Epidermal melanocyte (primary cell): Measurements from ENCODE around the gene CEMIP.

ENCODE experiments used
- DNase-seq: peaks from one replicate; pipeline ENCODE4 v3.0.0; 2011; ENCODE audit warnings: low spot score; ENCODE audit not compliant: insufficient read length

Gene CEMIP

DNA sequence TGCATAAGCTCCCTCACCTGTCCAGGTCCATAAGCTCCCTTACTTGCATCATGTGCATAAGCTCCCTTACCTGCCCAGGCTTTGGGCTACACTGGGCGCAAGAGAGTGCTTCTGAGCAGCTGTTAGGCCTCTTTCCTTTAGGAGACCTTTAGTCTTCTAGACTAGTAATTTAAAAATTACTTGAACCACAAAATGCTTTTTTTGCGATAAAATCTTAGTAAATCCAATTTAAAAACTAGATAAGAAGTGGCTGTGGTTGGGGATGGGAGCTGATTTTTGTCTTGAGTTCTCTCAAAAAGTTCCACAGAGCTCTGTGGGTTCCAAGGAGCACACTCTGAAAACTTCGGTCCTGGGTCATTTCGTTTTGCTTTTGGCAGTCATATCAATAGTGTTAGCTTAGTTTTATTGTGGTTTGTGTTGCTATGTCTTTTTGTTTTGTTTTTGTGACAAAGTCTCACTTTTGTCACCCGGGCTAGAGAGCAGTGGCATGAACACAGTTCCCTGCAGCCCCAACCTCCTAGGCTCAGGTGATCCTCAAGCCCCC is 6.7 kb downstream of the CEMIP start:
- no peak for DNase-seq

DNA sequence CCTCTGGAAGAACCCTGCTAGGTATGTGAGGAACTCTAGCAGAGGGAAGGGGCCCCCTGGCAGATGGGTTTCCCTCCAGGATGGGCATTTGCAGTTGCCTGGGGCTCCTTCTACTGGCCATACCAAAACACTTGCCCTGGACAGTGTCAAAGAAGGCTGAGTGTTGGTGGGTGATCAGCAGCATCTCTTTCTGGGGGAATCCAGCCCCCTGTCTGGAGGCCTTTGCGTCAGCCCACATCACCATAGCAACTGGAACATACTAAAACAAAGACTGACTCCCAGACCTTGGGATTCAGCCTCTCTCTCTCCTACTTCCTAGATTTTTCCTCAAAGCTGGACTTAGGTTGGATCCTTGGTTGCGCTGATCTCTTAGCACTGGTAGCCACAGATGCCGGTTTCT is 8.1 kb downstream of the CEMIP start:
- DNase-seq, result no peak

DNA sequence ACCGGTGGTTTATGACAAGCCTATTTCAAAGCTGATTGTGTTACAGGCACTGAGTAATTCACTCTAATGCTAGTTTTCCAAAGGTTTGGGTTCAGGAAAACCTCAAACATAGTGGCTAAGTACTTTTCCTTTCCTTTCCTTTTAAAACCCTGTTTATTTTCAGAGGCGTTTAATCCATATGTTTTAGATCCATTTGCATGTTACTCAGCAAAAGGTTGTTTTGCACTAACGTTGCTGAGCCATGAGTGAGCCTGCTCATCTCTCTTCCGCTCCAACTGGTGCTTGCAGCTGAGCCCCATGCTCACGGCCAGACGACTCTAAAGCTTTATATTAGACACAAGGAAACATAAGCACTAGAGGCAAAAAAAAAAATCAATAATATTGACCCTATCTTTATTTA is 9.4 kb downstream of the CEMIP start:
- DNase-seq, result no peak

DNA sequence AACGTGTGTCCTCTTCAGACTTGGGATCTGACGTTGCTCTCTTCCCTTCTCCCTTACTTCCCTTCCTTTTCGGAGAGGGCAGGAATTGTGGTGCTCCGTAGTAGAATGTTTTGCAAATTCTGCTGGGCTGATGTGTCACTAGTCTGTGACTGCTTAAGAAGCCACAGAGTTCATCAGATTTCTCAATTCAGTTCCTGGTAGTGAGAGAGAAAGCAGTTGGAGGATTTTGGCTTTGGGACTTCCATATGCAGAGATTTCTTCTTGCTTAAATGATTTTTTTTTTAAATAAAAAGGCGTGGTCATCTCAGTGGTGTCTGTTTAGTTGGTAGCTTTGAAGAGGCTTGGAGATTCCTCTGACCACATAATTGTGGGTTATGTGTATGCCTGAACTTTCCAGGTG is 10.1 kb downstream of the CEMIP start:
- no peak for DNase-seq

DNA sequence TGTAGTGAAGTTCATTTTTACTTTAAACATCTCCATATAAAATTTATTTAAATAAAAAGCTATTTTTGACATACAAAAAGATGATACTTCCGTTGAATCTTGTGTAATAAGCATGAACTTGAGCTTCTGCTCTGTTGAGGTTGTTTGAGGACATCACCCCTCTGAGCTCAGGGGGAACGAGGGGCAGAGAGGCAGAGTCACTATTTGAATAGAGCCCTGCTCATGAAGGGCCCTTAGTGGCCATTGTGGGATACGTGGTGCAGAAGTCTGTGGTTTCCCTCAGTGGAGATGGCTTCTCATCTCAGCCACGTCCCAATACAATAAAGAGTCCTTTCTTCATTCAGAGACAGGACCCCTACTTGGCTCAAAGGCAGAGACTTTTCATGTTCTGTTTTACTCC is 10.6 kb downstream of the CEMIP start:
- no peak for DNase-seq

DNA sequence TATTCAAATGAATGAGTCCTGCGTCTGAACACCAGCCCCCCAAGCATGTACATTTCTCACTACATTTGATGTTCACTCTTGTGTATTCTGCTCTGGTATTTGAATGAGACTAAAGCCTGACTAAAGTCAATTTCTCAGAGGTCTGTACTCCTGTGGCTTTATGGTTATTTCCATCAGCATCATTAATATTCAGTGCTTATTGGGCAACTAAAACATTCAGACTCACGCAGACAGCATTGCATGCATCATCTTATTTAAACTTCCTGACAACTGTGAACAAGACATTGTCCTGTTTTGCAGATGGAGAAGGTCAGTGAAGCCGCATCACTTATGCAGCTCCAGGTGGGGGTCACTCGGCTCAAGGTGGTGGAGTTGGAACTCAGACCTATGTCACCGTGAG is 11.1 kb downstream of the CEMIP start:
- DNase-seq, result no peak

DNA sequence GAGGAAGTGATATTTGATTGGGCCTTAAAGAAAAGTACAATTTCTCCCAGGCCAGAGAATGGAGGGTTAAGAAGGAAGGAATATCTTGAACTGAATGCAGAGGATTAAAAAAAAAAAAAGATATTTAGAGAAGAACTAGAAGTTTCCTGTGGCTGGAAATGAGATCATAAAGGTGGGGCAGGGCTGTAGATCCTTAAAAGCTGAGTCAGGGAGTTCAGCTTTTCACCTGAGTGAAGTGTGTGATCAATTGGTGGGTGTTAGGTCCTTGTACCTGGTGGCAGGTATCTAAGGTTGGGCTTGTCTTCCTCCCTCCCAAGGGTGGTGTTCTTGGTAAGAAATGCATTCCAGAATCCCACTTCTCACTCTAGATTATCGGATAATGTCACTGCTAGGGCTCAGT is 11.8 kb downstream of the CEMIP start:
- DNase-seq, result no peak

DNA sequence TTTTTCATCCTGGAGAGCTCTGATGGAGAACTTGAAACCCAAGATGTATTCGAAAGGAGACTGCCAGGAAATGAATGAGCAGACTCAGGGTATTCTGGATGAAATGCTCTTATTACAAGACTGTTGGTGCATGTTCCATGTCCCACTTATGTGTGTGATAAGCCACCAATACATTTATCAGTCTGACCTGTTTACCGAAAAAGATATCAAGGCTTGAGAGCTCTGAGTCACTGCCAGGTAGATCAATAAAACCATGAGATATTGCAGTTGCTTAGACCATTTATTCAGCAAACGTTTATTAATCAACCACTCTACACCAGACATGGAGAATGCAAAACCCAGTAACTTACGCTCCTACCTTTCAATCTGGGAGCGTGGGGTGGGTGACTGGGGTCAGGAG is 17.2 kb downstream of the CEMIP start:
- no peak for DNase-seq

DNA sequence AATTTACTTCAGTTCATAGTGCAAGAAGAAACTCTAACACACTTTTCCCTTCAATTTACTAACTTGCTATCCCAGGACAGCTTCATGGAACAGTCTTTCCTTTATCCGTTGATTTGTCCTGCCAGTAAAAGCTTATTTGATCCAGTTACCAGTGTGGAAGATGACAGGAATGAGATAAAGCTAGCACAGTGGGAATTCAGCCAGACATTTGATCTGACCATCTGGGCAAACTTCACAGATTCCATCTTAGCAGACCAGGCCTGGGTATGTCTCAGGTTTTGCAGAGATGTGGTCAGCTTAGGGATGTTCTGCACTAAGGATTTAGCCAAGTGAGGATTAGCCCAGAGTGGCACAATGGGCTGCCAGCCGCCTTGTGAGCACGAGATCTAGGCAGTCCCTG is 19.7 kb downstream of the CEMIP start:
- DNase-seq, result no peak

DNA sequence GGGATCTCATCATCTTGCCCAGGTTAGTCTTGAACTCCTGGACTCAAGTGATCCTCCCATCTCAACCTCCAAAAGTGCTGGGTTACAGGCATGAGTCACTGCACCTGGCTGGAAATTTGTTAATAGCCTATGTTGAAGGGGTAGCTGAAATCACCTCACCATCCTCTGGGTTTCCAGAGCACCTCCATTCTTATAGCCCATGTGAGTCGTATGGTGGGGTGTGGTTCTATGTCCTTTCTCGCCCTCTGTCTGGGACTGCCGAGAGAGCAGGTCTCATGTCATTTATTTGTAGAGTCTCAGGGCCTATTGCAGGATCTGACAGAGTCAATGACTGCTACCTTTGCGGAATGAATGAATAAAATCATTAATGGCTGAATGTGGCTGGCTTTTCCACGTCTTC is 20.9 kb downstream of the CEMIP start:
- no peak for DNase-seq

DNA sequence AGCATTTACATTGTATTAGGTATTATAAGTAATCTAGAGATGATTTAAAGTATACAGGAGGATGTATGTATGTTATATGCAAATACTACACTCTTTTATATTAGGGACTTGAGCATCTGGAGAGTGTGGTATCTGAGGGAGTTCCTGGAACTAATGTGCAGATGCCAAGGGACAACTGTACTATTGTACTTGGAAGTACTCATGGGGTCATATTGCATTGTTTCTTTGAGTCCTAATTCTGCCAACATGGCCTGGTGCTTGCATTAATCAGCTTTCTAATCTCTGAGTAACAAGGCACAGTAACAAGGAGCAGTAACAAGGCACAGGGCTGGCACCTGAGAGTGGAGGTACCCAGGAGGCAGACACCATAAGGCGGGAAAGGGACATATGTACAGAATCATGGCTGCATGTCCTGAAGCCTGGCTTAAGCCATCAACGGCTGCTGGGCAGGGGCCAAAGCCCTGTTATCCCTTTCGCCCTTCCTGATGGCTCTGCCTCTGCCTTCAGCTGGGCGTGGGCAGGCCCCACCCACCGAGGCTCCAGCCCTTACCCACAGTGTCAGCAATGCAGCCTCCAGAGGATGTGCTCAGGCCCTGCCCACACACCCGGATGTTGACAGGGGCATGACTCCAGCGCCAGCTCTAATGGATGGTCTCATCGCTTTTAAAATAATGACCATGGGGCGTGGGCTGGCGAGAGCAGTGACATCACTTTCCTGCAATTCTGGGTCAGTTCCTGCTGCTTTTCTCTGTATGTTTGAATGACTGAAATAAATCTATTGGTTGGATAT is 22.9 kb downstream of the CEMIP start:
- no peak for DNase-seq

DNA sequence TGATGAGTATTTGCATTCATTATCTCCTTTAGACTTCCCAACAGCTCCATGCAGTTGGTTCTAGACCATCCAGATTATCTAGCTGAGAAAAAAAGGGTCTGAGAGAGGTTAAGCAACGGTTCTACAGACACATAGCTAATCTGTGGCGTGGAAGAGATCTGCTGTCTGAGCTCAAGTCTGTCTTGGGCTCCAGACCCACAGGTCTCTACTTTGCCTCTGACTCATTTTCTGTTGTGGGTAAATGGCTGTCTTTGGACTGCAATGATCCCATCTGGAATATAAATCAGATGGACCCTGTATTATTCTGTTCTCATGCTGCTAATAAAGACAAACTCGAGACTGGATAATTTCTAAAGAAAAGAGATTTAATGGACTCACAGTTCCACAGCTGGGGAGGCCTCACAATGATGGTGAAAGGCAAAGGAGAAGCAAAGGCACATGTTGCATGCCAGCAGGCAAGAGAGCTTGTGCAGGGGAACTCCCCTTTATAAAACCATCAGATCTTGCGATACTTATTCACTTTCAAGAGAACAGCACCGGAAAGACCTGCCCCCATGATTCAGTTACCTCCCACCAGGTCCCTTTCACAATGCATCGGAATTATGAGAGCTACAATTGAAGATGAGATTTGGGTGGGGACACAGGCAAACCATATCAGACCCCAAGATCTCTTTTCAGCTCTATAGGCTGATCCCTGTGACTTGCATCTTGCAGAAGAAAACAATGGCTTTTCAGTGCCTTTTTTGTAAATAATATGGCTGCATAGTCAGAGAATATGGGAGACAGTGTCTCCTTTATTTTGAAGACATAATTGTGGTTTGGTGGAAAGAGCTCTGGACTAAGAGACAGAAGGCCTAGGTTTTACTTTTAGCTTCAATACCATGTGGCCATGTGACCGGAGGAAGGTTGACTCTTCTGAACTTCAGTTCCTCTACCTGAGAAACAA is 24.7 kb downstream of the CEMIP start:
- no peak for DNase-seq

DNA sequence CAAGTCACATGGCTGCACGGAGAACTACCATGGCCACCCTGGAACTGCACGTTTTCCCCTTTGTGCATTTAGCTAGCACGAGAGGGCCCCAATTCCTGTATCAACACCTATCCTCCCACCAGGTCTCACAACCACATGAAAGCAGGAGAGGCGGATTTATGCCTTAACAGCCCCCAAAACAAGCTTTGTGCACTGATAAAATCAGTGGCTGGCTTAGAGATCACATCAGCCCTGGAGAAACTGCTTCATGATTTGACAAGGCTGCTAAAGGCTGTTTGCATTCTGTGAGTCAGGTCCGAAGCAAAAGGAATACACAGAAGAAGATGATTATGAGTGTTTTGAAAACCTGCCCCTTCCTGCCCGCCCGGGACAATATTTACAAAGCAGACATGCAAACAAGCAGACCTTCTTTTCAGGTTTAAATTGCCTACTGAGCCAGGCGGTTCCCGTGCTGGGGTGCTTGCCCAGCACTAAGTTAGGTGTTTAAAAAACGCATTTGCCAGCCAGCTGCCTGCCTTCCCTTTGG is 25.9 kb downstream of the CEMIP start:
- no peak for DNase-seq

DNA sequence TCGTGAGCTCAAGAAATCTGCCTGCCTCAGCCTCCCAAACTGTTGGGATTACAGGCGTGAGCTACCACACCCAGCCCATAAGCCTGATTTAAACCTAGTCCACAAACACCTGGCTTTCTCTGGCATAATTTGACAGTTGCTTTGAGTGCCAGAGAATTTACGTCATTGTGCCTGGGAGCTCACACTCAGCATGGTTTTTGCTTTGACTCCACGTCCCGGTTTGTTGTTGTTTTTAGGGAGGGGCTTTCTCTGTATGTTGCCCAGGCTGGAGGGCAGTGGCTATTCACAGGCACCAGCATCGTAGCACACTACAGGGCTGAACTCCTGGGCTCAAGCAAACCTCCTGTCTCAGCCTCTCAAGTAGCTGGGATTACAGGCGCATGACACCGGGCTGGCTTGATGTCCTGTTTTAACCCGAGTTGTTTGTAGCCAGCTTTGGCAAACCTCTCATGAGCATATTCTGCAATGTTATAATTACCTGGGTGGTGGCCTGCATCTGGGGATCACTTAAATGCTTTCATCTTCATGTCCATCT is 32.7 kb downstream of the CEMIP start:
- DNase-seq, result no peak

DNA sequence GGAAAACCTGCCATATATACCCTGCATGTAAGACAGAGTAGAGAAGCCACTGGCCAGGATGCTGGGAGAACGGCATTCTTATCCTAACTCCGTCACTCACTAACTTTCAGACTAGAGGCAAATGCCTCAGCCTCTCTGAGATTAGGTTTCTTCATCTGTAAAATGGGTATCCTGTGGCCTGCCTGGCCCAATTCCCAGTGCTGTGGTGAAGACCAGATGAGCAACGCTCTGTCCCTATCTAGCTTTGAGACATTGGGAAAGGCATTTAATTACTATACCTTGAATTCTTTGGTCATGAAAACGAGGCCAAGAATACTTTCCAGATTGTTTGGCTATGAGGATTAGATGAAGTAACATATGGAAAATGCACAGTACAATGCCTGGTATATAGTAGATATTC is 35.9 kb downstream of the CEMIP start:
- no peak for DNase-seq

DNA sequence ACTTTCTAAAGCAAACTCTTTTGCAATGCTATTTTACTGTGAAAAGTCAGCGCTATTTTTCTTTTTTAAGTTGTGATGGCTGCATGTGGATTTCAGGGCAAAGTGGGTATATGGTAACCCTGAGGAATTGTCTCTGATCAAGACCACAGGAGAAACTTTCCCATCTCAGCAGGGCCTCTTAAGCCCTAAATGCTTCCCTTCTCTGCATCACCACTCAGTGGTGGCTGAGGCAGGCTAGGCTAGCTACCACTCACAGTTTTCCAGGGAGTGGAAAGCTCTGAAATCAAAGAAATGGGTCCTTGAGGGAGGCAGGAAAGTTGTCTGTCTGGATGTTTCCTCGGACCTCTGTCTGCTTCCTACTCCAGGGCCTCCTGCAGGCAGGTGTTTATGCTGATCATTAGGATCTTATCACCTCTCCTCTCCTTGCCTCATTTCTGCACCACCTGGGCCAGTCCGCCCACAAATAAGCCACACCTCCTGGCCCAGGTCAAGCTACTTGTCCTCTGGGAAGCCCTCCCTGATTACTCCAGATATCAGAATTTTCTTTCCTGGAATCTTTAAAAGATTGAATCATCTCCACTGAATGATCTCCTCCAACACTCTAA is 37.0 kb downstream of the CEMIP start:
- DNase-seq, result no peak

DNA sequence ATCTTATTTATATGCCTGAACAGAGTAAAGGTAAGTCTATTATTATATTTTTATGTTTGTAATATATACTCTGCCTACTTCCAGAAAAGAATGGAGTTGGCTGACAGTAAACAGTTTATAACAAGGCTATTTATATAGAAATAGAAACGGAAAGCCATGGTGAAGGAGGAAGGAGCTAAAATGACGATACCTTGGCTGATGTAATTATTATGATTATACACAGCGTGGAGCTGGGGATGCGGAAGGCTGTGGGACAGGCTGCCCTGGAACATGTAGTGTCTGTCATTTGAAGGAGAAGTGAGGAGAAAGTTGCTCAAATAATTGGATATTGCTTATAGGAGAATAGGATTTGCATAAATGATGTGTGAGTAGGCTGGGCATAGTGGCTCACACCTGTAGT is 37.8 kb downstream of the CEMIP start:
- no peak for DNase-seq

DNA sequence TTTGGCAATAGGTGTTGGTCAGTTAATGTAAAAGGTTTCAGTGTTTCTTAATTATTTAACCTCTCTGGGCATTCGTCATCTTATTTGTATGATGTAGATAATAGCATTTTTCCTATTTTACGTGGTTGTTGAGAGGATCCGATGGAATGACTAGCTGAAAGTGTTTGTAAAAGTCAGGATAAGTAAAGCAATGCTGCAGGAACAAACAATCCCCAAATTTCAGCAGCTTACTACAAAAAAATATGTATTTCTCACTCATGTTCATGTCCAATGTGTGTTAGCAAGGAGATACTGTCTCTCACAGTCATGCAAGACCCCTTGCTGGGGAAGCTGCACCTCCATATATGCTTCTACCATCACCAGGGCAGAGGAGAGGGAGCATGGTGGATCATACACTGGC is 38.7 kb downstream of the CEMIP start:
- DNase-seq, result no peak

DNA sequence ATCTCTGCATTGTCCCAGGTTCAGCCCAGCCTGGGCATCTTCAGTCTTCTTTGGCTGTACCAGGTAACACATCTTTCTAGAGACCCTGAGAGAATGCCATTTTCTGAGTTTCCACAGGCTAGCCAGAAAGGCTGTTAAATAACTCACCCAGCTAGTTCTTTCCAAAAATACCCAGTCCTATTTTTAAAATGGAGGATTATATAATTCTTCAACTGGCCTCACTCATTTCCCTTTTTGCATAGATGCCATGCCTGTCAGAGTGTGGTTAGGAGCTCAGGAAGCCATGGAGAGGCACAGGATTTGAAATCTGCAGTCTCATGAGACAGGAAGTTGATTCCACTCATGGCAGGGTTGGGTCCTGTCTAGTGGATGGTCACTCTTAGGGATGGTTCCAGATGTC is 39.8 kb downstream of the CEMIP start:
- DNase-seq, result no peak

DNA sequence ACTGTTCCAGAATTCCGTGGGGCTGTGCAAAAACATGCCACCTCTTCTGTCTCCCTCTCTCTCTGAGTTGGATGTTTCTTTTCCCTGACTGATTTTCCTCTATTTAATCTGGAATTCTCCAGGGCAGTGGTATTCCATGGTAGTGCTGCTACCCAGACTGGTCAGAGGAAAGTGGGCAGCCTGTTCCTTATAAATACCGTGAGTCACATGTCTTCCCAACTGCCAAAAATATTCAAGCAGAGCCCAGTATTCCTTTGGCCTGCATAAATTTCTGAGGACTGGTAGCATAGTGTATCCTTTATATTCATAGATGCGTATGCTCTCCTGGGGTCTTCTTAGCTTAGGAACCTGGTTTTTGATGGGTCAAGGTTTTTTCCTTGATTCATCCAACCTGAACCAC is 40.9 kb downstream of the CEMIP start:
- no peak for DNase-seq

DNA sequence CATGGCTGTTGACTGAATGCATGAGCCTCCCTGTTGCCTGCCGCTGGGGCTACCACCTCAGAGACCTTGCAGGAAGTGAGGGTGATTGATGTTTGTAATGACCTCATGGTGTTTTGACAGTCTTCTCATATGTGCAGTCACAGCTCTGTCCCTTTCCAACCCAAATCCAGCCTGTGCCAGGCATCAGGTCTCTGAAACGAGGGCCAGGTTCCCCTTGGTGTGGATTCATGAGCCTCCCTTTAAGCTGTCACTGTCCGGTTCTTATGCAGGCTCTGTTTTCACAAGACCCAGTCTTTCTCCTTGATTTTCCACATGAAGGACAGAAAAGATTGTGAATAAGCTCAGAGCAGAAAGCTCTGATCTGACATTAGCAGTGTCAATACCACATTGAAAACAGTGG is 43.1 kb downstream of the CEMIP start:
- DNase-seq, result no peak

DNA sequence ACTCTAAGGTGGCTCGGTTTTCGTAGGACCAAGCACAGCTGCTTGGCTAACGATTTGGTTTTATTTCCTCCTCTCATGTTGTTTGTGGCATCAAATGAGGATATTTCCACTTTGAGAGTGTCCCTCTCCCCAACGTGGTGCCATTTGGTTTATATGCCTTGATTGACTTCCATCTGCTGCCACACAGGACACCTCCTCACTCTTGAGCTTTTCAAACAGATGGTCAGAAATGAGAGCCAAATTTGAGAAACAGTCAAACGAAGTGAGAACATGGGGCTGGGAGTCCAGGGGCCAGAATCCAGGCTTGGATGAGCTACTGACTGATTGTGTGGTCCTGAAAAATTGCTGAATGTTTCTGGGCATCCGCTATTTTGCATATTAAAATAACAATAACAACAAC is 43.5 kb downstream of the CEMIP start:
- DNase-seq, result no peak
